NCI-H748 (cell line): Measurements from ENCODE around the gene PRKCQ.
"Not testable (repeated sequence)": the region's sequence is repeated elsewhere in the genome, so short reads cannot be mapped to it uniquely, and the experiment has no call there.

Source experiments
- DNase-seq: peaks from one replicate; lab custom pipeline; 2025; ENCODE audit not compliant: unreplicated experiment; lab: John Stamatoyannopoulos, UW

PRKCQ gene

GRCh38 chr10:6390213-6390845 is 189.7 kb downstream of the PRKCQ start:
- DNase-seq, result no peak

GRCh38 chr10:6388261-6388893 is 191.7 kb downstream of the PRKCQ start:
- no peak for DNase-seq

GRCh38 chr10:6386960-6387359 is 193.1 kb downstream of the PRKCQ start:
- no peak for DNase-seq

GRCh38 chr10:6386346-6386745 is 193.7 kb downstream of the PRKCQ start:
- no peak for DNase-seq

- no peak for DNase-seq
Observed at GRCh38 chr10:6385665-6386064, 194.4 kb downstream of the PRKCQ start.

- no peak for DNase-seq
Observed at GRCh38 chr10:6384847-6385246, 195.2 kb downstream of the PRKCQ start.

- no peak for DNase-seq
Observed at GRCh38 chr10:6384031-6384430, 196.0 kb downstream of the PRKCQ start.

- DNase-seq, result no peak
Observed at GRCh38 chr10:6383096-6383812, 196.8 kb downstream of the PRKCQ start.

- DNase-seq, result no peak
Observed at GRCh38 chr10:6382081-6382480, 198.0 kb downstream of the PRKCQ start.

GRCh38 chr10:6380478-6380877 is 199.6 kb downstream of the PRKCQ start:
- not testable (repeated sequence) for DNase-seq

GRCh38 chr10:6379015-6379776 is 200.9 kb downstream of the PRKCQ start:
- no peak for DNase-seq
